Right lobe of liver (tissue), 6 donors: ENCODE results near the gene F8. TPM values are rescaled to one million over a fixed set of nuclear protein-coding genes. Genes with fewer than 3 reads are reported as not detected.
"Not testable (repeated sequence)": the region's sequence is repeated elsewhere in the genome, so short reads cannot be mapped to it uniquely, and the experiment has no call there.

Experiments
- ATAC-seq, 4 donors: fragments of 200-7000 bp; cut with Tn5 transposase; one replicate each; pipeline ENCODE4 v1.9.1; 2020; ENCODE audit warnings: mild to moderate bottlenecking in 4 of 4, moderate library complexity in 4 of 4
- DNase-seq, 3 donors: peaks; one replicate each; pipeline ENCODE4 v3.0.0-alpha.2; 2020
- H3K27ac ChIP-seq, 3 donors: fragments of 200-600 bp; one replicate each; pipeline ENCODE4 v1.8.0; 2022
- H3K27me3 ChIP-seq, 2 donors: fragments of 200-600 bp; one replicate each; pipeline ENCODE4 v1.8.0; 2022
- H3K36me3 ChIP-seq, 4 donors: fragments of 200-600 bp; sonication (generic) in 1 of 4; one replicate each; pipeline versions ENCODE4 v1.5.1 to v1.8.0; 2017 to 2022; ENCODE audit warnings: control low read depth in 1 of 4
- H3K4me1 ChIP-seq, 4 donors: fragments of 200-600 bp; sonication (generic) in 1 of 4; one replicate each; pipeline versions ENCODE4 v1.5.1 to v1.8.0; 2017 to 2022; ENCODE audit warnings: control low read depth in 1 of 4
- H3K4me3 ChIP-seq, 3 donors: fragments of 200-600 bp; one replicate each; pipeline ENCODE4 v1.8.0; 2022
- H3K9me3 ChIP-seq, 4 donors: fragments of 200-600 bp; sonication (generic) in 1 of 4; one replicate each; pipeline versions ENCODE4 v1.5.1 to v1.8.0; 2017 to 2022; ENCODE audit warnings: control low read depth in 1 of 4
- CTCF ChIP-seq, 4 donors: fragments of 200-600 bp in 3 of 4; fragments of 450-650 bp in 1 of 4; IDR thresholded peaks; one replicate each; pipeline versions ENCODE4 v1.5.1 to v1.8.0; 2016 to 2022; ENCODE audit warnings: antibody characterized with exemption in 4 of 4, mild to moderate bottlenecking in 2 of 4
- POLR2A ChIP-seq: fragments of 450-650 bp; IDR thresholded peaks from one replicate; pipeline ENCODE4 v1.6.1; 2017; ENCODE audit warnings: antibody characterized with exemption, mild to moderate bottlenecking
- WGBS: methylation state at CpG from one replicate; pipeline ENCODE4 v1.1.6; 2018; ENCODE audit warnings: low coverage, low lambda C conversion rate; ENCODE audit not compliant: insufficient coverage; ENCODE audit errors: missing lambda C conversion rate; 5-methylcytosine and 5-hydroxymethylcytosine counted together
- intact Hi-C, 2 donors: fragments of 100-400 bp; cut with DNase I; formaldehyde crosslinking; loops; one replicate each; pipeline versions ENCODE4 v1.11.2 to v1.14.1; 2022
- total RNA-seq, 6 experiments: library from RNA; depleted of rRNA in 2 of 6; stranded (reverse); fragments of >200 nt in 2 of 6; fragmentation: NEBNext Ultra II Directional in 3 of 6; extraction: Animal tissue kit (Norgen Biotek cat#: 25700) in 3 of 6; gene quantifications; one replicate each; pipeline versions ENCODE4 v1.1.0 to v1.2.4, GENCODE V29; 2016 to 2023
- donor health status: DM: no; HTN: yes; CAD: no.
- donor health status: DM: no; HTN: no; CAD: no.
- donor health status: DM: no; HTN: no; CAD: no.
- donor health status: DM: no; HTN: yes; CAD: no.
- donor health status: DM: no; HTN: yes; CAD: no.

Gene F8
- total RNA-seq, 6 experiments from 2014 or later: 19.4 to 36.2 (median 26.3) TPM

GRCh38 chrX:154900323-154900722 is 122.2 kb downstream of the F8 start:
- H3K4me3 ChIP-seq: no peak overlapping the region
- no peak for ATAC-seq
- no peaks in the 10 kb centered on the region for H3K27me3 ChIP-seq
- intact Hi-C loops: no loop called here
- DNase-seq: no peak
- no peaks in the 10 kb centered on the region for H3K36me3 ChIP-seq
- no peak overlapping the region for H3K27ac ChIP-seq
- H3K4me1 ChIP-seq: no peaks in the 10 kb centered on the region
- no peak for TF ChIP-seq CTCF (IDR thresholded peaks at IDR 0.05)
- TF ChIP-seq POLR2A: no peak
- no peaks in the 10 kb centered on the region for H3K9me3 ChIP-seq
- 65% methylated on average over 8 of the region's 8 CpGs for WGBS

GRCh38 chrX:154892296-154892695 is 130.2 kb downstream of the F8 start:
- DNase-seq (no peak), ATAC-seq (no peak)

GRCh38 chrX:154890990-154891639 is 131.4 kb downstream of the F8 start:
- H3K9me3 ChIP-seq: no peaks in the 10 kb centered on the region
- H3K36me3 ChIP-seq: no peaks in the 10 kb centered on the region
- DNase-seq (no peak), ATAC-seq (no peak)
- intact Hi-C loops: no loop called here
- no peak overlapping the region for H3K4me3 ChIP-seq
- H3K27me3 ChIP-seq: no peaks in the 10 kb centered on the region
- 50% methylated on average over 1 of the region's 1 CpG for WGBS
- H3K4me1 ChIP-seq: no peaks in the 10 kb centered on the region
- TF ChIP-seq POLR2A: no peak
- TF ChIP-seq CTCF (IDR thresholded peaks at IDR 0.05): no peak
- no peak overlapping the region for H3K27ac ChIP-seq

More at GRCh38 chrX:154892296-154892695, 130.2 kb downstream of the F8 start:
- no peak overlapping the region for H3K27ac ChIP-seq
- 55% methylated on average over 1 of the region's 1 CpG for WGBS
- no peak overlapping the region for H3K4me3 ChIP-seq
- no peaks in the 10 kb centered on the region for H3K27me3 ChIP-seq
- H3K4me1 ChIP-seq: no peaks in the 10 kb centered on the region
- no peaks in the 10 kb centered on the region for H3K9me3 ChIP-seq
- H3K36me3 ChIP-seq: no peaks in the 10 kb centered on the region
- TF ChIP-seq POLR2A: no peak
- TF ChIP-seq CTCF (IDR thresholded peaks at IDR 0.05): no peak
- intact Hi-C loops: no loop called here

- H3K4me3 ChIP-seq, H3K9me3 ChIP-seq, intact Hi-C loops, H3K4me1 ChIP-seq, DNase-seq, H3K36me3 ChIP-seq, H3K27ac ChIP-seq, H3K27me3 ChIP-seq: not testable (repeated sequence)
- ATAC-seq: peak; percentile 57 to 74 (median 68)
- WGBS: no CpG with 5 or more reads among the region's 62 CpGs
Observed at GRCh38 chrX:154886789-154887221, 135.7 kb downstream of the F8 start.

- not testable (repeated sequence) for H3K9me3 ChIP-seq
Observed at GRCh38 chrX:154886069-154886788, 136.3 kb downstream of the F8 start, which contains the start of gene F8A1. F8A1 (plus strand) TSS chrX:154886355; CDS start chrX:154886375, 20 bp downstream.

GRCh38 chrX:154885549-154885948 is 137.0 kb downstream of the F8 start:
- H3K4me3 ChIP-seq, H3K27me3 ChIP-seq, intact Hi-C loops, H3K36me3 ChIP-seq, DNase-seq, H3K27ac ChIP-seq, H3K4me1 ChIP-seq, H3K9me3 ChIP-seq: not testable (repeated sequence)
- 63% methylated on average over 1 of the region's 14 CpGs for WGBS
- peak in 2 of 4 donors; percentile 4 to 24 for ATAC-seq

More at GRCh38 chrX:154886069-154886788, 136.3 kb downstream of the F8 start, which contains the start of gene F8A1:
- H3K4me3 ChIP-seq, H3K27ac ChIP-seq, H3K4me1 ChIP-seq, H3K36me3 ChIP-seq, H3K27me3 ChIP-seq, intact Hi-C loops: not testable (repeated sequence)
- DNase-seq: peak in 1 of 3 donors; percentile 27
- no CpG with 5 or more reads among the region's 91 CpGs for WGBS
- ATAC-seq: peak; percentile 75 to 87 (median 80)

- ATAC-seq, H3K27ac ChIP-seq, H3K27me3 ChIP-seq, H3K36me3 ChIP-seq, H3K4me1 ChIP-seq, H3K9me3 ChIP-seq, DNase-seq, intact Hi-C loops, H3K4me3 ChIP-seq: not testable (repeated sequence)
- no CpG with 5 or more reads among the region's 33 CpGs for WGBS
Observed at GRCh38 chrX:154885057-154885456, 137.5 kb downstream of the F8 start.

- WGBS: no CpG with 5 or more reads among the region's 8 CpGs
- H3K27ac ChIP-seq, H3K36me3 ChIP-seq, H3K27me3 ChIP-seq, ATAC-seq, DNase-seq, intact Hi-C loops, H3K4me3 ChIP-seq, H3K9me3 ChIP-seq, H3K4me1 ChIP-seq: not testable (repeated sequence)
Observed at GRCh38 chrX:154884069-154884468, 138.5 kb downstream of the F8 start.
